Occipital lobe (tissue), 2 donors: ENCODE results near the gene TMPRSS11B. TPM values are rescaled to one million over a fixed set of nuclear protein-coding genes. Genes with fewer than 3 reads are reported as not detected.
"Not testable (repeated sequence)": the region's sequence is repeated elsewhere in the genome, so short reads cannot be mapped to it uniquely, and the experiment has no call there.

Experiments
- DNase-seq: peaks from one replicate; lab custom pipeline; 2025; lab: John Stamatoyannopoulos, UW
- total RNA-seq: library from RNA; depleted of rRNA; stranded (reverse); fragments of >200 nt; gene quantifications from one replicate; pipeline ENCODE4 v1.2.3, GENCODE V29; 2014

Gene TMPRSS11B
- total RNA-seq, 1 donor from 2014 or later = 0.78 TPM

GRCh38 chr4:68218044-68218443 lies 27.4 kb downstream of the TMPRSS11B start:
- no peak for DNase-seq

- no peak for DNase-seq
Measured at GRCh38 chr4:68216501-68216900, 29.0 kb downstream of the TMPRSS11B start.

- no peak for DNase-seq
Measured at GRCh38 chr4:68209003-68209402, 36.5 kb downstream of the TMPRSS11B start.

- not testable (repeated sequence) for DNase-seq
Measured at GRCh38 chr4:68194305-68194704, 51.2 kb downstream of the TMPRSS11B start.

- DNase-seq = no peak
Measured at GRCh38 chr4:68193194-68193593, 52.3 kb downstream of the TMPRSS11B start.

- DNase-seq = no peak
Measured at GRCh38 chr4:68187145-68187544, 58.3 kb downstream of the TMPRSS11B start.

GRCh38 chr4:68184923-68185322 lies 60.6 kb downstream of the TMPRSS11B start:
- DNase-seq = no peak

GRCh38 chr4:68183417-68183816 lies 62.1 kb downstream of the TMPRSS11B start:
- DNase-seq = no peak

- no peak for DNase-seq
Measured at GRCh38 chr4:68182382-68182820, 63.1 kb downstream of the TMPRSS11B start.

GRCh38 chr4:68180849-68181526 lies 64.5 kb downstream of the TMPRSS11B start:
- no peak for DNase-seq

- DNase-seq = no peak
Measured at GRCh38 chr4:68176904-68177303, 68.6 kb downstream of the TMPRSS11B start.

Other genes with a start within 250 kb of the TMPRSS11B start
- not detected for gene TMPRSS11F, start 115.8 kb downstream of the TMPRSS11B start, total RNA-seq
- 103 TPM for gene YTHDC1, start 104.4 kb upstream of the TMPRSS11B start, total RNA-seq
- 0.16 TPM for gene TMPRSS11E, start 201.8 kb upstream of the TMPRSS11B start, total RNA-seq